ENCODE results near the gene SELENOK. TPM values are rescaled to one million over a fixed set of nuclear protein-coding genes. Genes with fewer than 3 reads are reported as not detected.

The SELENOK gene
- total and polyA plus RNA-seq, 2 donors (not counting 1 experiment from before 2014, with no cell fraction given) = 27.5 to 56.1 TPM

DNA sequence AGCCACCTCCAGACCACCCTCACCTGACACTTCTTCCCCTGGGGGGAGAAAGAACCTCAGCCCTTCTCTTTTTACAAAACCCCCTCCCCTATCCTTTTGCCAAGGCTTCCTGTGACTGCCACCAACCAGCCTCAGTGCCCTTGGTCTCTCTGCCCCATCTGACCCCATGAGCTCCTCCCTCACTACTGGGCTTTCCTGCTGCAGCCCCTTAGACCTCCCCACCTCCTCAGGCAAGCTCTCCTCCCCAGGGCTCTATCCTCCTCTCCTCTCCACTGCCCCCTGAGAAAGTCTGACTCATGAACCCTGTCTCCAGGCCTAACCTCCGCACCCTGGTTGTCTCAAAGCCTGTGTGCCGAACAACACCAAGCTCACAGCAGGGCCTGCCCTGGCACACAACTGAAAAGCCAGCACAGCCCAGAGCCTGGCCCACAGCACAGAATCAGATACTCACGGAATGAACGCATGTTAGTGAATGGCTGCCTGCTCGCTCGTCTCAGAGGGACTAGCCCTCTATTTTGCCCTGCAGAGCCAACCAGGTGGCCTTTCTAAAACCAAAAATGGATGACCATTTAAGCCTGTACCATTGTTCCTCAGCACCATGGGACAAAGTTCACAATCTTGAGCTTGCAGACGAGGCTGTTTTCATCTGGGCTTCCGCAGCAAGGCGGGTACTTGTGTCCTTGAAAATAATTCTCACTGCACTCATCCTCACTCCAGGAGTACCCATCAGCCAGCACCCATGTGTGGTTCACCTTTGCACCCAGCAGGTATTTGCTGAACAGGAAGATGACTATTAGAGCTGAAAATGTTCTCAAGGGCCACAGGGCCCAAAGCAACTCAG is 47.2 kb downstream of the SELENOK start:
- Histone ChIP-seq H3K27ac (ENCODE audit: low read length in 2 of 2) (no peak overlapping the region), H3K27me3 (replicated peaks in 1 of 4; ENCODE audit: control extremely low read depth in 1 of 4, control insufficient read depth in 3 of 4, insufficient read depth in 4 of 4, low read length in 3 of 4) (peaks cover 0 to 50% (median 15%) of the 10 kb centered on the region in 4 experiments), H3K36me3 (replicated peaks in 1 of 2; ENCODE audit: control extremely low read depth in 1 of 2, control insufficient read depth in 1 of 2, extremely low read depth in 1 of 2, insufficient read depth in 2 of 2, low read length in 1 of 2) (no peaks in the 10 kb centered on the region), H3K79me2 (ENCODE audit: control insufficient read depth, insufficient read depth, low read length) (no peaks in the 10 kb centered on the region), H4K20me1 (ENCODE audit: control insufficient read depth, insufficient read depth, low read length, poor library complexity, severe bottlenecking) (no peaks in the 10 kb centered on the region), H3K9me3 (ENCODE audit: control extremely low read depth in 1 of 3, control insufficient read depth in 2 of 3, insufficient read depth in 1 of 3, low read length in 2 of 3) (peaks cover 0 to 8% (median 0%) of the 10 kb centered on the region in 3 donors), H3K9ac (ENCODE audit: low read length) (no peak overlapping the region), H3K4me2 (replicated peaks; ENCODE audit: low read depth, low read length, poor library complexity, severe bottlenecking) (no peak overlapping the region), H3K4me1 (ENCODE audit: control insufficient read depth in 2 of 2, insufficient read depth in 2 of 2, low read length in 2 of 2) (peaks cover 14 to 21% of the 10 kb centered on the region in 2 donors), H3K4me3 (ENCODE audit: control extremely low read depth in 1 of 5, extremely low read depth in 1 of 5, insufficient read depth in 1 of 5, low read depth in 2 of 5, low read length in 4 of 5) (no peak overlapping the region), H2AFZ (ENCODE audit: insufficient read depth, low read depth, low read length, poor library complexity, severe bottlenecking) (no peak overlapping the region)
- no peak for DNase-seq
- POLR2A ChIA-PET = no interaction called here
- no peaks in the 10 kb centered on the region for H3K9me3 Mint-ChIP-seq (ENCODE audit: insufficient read depth)
- intact Hi-C loops (cut with micrococcal nuclease) = no loop called here
- 95% methylated on average over 9 of the region's 9 CpGs for WGBS (ENCODE audit: insufficient coverage)
- CTCF ChIA-PET = interaction anchor here (0.7 kb wide), 1 partner anchor 12 kb away, joined by 3 read pairs; no protein-coding TSS in a partner anchor
- no peak for TF ChIP-seq EZH2 (IDR thresholded peaks at IDR 0.05; ENCODE audit: borderline replicate concordance, insufficient read depth, low read depth, low read length, poor library complexity, severe bottlenecking)
- TF ChIP-seq, protein P1, sequence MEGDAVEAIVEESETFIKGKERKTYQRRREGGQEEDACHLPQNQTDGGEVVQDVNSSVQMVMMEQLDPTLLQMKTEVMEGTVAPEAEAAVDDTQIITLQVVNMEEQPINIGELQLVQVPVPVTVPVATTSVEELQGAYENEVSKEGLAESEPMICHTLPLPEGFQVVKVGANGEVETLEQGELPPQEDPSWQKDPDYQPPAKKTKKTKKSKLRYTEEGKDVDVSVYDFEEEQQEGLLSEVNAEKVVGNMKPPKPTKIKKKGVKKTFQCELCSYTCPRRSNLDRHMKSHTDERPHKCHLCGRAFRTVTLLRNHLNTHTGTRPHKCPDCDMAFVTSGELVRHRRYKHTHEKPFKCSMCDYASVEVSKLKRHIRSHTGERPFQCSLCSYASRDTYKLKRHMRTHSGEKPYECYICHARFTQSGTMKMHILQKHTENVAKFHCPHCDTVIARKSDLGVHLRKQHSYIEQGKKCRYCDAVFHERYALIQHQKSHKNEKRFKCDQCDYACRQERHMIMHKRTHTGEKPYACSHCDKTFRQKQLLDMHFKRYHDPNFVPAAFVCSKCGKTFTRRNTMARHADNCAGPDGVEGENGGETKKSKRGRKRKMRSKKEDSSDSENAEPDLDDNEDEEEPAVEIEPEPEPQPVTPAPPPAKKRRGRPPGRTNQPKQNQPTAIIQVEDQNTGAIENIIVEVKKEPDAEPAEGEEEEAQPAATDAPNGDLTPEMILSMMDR (IDR thresholded peaks at IDR 0.05) = no peak
- peaks cover 27% of the 10 kb centered on the region for H3K4me1 Mint-ChIP-seq
- no peak overlapping the region for H3K27ac Mint-ChIP-seq
- H3K4me3 Mint-ChIP-seq = peak overlapping the region; percentile 80
- H3K27me3 Mint-ChIP-seq = peaks cover 36% of the 10 kb centered on the region
- ATAC-seq (ENCODE audit: low read depth) = no peak
